ENCODE measurements around the gene METTL18.

METTL18 gene

DNA sequence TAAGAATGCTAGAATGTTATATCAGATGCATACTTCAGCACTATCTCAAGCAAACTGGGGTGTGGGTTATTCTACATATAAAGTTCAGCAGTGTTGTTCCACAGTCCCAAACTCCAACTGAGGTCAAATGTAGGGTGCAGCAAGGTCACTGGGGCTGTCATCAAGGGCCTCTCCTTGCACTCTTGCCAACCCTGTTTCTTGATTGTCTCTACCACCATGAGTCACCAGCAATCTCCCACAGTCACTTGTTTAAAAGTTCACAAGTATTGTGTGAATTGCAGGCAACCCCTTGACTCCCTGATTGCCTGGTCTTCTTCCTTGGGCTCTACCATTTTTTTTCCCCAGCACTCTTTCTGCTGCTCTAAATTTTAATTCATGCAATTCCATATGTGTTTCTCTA lies 10.6 kb downstream of the METTL18 start:
- DNase-seq, result no peak

DNA sequence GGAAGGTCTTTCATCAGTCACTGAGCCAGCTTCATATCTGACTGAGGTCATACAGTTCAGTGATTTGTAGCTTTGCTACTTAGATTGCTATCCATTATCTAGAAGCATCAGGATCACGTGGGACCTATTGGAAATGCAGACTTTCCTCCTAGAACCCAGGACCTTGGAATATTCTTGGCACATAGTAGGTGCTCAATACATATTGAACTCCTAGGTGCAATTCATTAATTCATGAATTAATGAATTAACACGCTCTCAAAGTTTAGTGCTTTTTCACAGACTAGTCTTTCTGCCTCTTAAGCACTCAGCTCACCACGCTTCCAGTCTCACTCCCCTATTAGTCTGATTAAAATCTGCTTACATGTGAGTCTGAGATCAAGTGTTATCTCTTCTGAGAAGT lies 12.1 kb downstream of the METTL18 start:
- no peak for DNase-seq

GRCh38 chr1:169779970-169780369 lies 14.7 kb downstream of the METTL18 start:
- no peak for DNase-seq

- DNase-seq, result no peak
Measured at GRCh38 chr1:169779150-169779549, 15.6 kb downstream of the METTL18 start.

- DNase-seq, result no peak
Measured at GRCh38 chr1:169776440-169776839, 18.3 kb downstream of the METTL18 start.

GRCh38 chr1:169768161-169768560 lies 26.5 kb downstream of the METTL18 start:
- DNase-seq, result no peak

DNA sequence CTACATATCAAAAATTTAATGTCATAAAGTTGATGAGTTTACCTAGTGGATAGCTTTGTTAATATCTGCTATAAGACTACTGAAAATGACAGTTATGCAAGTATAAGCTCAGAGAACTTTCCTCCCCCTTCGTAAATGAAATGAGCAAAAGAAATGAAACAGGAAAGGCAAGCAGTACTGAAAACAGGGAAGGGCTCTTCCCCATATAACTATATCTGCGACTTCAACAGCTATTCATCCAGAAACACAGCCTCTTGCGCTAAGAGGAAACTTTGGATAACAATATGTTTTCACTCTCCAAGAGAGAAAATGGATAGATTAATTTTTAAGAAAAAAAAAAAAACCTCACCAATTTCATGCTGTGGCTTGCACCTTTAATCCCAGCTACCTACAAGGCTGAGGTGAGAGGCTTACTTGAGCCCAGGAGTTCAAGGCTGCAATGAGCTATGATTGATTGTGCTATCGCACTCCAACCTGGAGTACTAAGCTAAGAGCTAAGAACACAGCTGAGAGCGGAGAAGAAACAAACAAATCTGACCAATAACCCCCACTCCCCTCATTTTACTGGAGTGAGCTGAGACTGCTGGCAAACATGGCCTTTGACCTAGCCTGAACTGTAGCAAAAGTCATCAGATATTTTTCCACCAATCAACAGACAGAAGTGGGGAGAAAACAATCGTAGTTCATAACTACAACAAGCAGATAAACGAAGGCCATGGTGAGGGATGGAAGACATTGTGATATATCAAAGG lies 29.0 kb downstream of the METTL18 start:
- DNase-seq, result no peak

DNA sequence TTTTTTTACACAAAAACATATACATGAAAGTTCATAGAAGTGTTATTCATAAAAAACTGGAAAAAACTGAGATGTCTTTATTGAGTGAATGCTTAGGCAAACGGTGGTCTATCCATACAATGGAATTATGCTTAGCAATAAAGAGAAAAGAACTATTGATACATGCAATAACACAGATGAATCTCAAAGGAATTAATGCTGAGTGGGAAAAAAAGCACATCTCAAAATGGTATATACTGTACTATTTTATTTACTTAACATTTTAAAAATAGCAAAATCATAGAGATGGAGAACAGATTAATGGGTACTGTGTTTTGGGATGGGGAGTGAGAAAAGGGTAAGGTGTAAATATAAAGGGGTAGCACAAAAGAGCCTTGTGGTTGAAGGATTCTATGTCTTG lies 29.8 kb downstream of the METTL18 start:
- no peak for DNase-seq

- DNase-seq, result peak; percentile 79
Measured at GRCh38 chr1:169762699-169763098, 32.0 kb downstream of the METTL18 start.

DNA sequence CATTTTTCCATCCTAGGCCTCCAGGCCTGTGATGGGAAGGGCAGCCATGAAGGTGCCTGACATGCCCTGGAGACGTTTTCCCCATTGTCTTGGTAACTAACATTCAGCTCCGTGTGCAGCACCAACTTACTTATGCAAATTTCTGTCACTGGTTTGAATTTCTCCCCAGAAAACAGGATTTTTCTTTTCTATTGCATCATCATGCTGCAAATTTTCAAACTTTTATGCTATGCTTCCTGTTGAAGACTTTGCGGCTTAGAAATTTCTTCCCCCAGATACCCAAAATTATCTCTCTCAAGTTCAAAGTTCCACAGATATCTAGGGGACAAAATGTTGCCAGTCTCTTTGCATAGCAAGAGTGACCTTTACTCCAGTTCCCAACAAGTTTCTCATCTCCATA lies 35.7 kb downstream of the METTL18 start:
- no peak for DNase-seq

DNA sequence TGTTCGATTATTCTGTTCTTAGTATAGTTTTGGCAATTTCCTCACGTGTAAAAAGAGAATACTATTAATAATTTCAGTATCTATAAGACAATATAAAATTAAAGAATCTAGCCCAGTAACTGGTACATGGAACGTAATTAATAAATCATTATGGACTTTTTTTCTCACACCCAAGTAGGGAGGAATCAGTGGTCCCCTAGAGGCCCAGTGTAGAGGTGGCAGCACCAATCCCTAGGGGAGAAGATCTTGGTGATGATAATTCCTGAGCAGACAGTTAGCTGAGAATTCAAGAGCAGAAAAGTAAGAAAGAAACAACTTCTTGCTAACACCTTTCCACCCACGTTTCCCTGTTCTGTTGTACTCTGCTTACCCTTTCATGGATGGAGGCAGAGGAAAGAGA lies 41.2 kb downstream of the METTL18 start:
- no peak for DNase-seq

GRCh38 chr1:169750041-169750440 lies 44.7 kb downstream of the METTL18 start:
- DNase-seq, result no peak

DNA sequence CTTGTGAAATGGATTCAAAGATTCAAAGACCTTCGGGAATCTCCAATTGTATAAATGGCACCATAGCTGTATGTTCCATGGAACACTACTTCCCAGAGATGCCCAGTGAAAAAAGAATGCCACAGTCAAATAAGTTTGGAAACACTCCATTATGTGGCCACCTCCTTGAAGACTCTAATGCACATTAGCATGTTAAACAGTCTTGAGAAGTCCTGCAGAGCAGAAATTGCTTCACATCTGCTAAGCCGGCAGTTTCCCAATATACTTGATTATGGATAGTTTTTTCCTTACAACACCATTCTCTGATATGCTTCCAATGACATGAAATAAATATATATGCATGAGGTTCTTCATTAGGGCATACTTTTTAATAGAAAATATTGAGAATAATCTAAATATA lies 48.2 kb downstream of the METTL18 start:
- DNase-seq, result no peak

GRCh38 chr1:169745015-169745861 lies 49.5 kb downstream of the METTL18 start:
- DNase-seq, result no peak

Data from OCI-M1 (cell line).